CD1c-positive myeloid dendritic cell (primary cell): Measurements from ENCODE around the gene NPC1.
A peak's percentile ranks its signal among the peaks of the same experiment; 100 is the strongest.

Experiments used
- DNase-seq: peaks from one replicate; pipeline ENCODE4 v3.0.0-alpha.2; 2016; ENCODE audit errors: extremely low spot score

Gene NPC1

DNA sequence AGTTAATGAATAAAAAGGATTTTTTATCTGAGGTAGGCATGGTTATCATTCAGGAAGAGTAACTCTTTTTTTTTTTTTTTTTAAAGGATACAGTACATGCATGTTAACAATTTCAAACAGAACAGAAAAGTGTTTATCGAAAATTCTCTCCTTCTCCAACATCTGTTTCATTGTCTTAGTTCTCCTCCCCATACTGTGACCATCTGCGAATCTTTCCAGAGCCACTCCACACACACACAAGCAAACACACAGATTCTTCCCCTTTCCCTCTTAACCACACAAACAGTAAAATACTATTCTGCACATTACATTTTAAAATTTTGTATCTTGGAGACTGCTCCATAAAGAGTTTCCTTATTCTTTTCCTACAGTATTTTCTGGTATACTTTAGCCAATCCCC, 38.0 kb downstream of the NPC1 start:
- DNase-seq: no peak

- DNase-seq: no peak
Observed at GRCh38 chr18:23547846-23548245, 38.5 kb downstream of the NPC1 start.

DNA sequence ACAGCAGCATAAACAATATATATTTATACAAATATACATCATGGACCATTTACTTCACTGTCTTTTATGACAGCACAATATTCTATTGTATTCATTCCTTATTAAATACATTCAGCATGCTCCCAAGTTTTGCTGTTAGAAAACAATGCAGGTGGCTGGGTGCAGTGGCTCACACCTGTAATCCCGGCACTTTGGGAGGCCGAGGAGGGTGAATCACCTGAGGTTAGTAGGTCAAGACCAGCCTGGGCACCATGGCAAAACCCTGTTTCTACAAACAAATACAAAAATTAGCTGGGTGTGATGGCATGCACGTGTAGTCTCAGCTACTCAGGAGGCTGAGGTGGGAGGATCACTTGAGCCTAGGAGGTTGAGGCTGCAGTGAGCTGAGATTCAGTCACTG, 39.0 kb downstream of the NPC1 start:
- no peak for DNase-seq

- no peak for DNase-seq
Observed at GRCh38 chr18:23545247-23545789, 41.0 kb downstream of the NPC1 start.

DNA sequence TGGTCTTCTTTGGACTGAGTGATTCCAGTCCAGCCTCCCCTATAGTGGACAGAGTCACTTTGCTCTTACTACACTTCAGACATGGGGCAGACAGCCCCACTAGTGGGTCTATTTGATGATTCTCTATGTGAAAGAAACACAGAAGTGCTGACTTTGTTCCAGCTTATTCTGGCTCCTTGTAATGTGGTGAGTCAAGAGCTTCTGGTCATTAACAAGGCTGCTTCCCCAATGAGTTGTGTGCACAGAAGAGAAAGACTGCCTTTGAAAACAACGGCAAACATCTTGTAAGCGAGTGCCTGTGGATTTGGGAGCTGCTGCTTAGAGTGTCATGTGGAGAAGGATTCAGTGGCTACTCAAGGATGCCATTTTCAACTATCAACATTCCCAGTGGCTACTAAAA, 43.8 kb downstream of the NPC1 start:
- DNase-seq: peak; percentile 37

- no peak for DNase-seq
Observed at GRCh38 chr18:23541349-23542093, 44.8 kb downstream of the NPC1 start.

DNA sequence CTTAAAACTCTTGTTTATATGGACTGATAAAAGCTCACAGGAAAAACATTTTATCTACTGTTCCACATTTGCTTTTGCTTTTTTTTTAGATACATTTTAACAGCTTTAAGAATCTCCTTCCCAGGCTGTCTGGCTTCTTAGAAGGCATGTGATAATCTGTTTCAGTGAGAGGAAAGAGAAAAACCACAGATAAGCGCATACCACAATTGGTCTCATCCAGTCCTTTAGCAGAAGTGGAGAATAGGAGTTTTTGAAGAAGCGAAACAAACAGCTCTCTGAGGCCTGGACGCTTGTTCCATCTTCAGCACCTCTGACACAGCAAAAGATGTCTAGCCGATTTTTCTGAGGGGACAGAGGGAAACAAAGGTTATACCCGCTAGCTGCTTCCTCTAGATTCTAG, 45.4 kb downstream of the NPC1 start:
- DNase-seq: peak; percentile 87

DNA sequence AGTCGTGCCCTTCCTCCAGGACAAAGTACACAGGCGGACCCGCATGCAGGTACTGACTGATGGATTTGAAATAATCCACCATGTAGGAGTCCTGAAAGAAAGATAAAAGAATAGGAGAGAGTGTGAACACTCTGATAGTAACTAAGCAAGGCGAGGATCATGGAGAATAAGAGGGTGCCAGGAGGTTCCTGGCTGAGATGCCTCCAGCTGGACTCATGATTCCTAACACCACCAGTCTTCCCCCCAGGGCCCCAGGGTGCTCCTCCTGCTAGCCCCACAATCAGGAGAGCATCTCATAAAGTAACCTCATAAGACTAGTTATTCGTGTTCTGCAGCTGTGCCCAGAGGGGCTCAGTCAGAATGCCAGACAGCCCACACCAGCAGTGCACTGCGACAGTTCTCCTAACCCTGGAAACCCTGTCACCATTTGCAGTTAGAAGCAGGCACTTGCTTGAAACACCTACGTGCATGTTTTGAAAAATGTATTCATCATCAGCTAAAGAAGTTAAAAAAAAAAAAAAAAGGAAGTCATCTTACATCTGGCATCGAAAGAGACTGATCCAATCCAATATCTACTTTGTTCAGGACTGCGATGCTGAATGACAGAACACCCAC, 46.3 kb downstream of the NPC1 start:
- DNase-seq: peak; percentile 76

DNA sequence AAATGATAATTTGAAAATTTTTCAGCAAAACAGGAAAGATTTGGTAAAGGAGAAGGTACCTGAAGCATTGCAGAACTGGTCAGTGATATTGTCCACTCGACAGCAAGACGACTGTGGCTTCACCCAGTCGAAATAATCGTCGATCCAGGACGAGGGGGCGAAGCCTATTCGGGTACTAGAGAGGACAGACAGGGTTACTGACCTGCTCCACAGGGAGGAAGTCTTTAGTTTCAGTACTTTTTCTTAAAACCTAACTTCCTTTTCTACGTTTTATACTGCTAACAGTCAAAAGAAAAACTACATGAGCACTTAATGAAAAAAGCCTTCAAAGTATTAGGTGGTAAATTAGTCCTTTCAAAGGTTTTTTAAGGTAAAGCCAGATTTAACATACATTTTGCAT, 47.0 kb downstream of the NPC1 start:
- DNase-seq: peak; percentile 71

- no peak for DNase-seq
Observed at GRCh38 chr18:23538870-23539269, 47.4 kb downstream of the NPC1 start.

GRCh38 chr18:23538001-23538400, 48.3 kb downstream of the NPC1 start:
- no peak for DNase-seq

- no peak for DNase-seq
Observed at GRCh38 chr18:23537274-23537673, 49.0 kb downstream of the NPC1 start.

DNA sequence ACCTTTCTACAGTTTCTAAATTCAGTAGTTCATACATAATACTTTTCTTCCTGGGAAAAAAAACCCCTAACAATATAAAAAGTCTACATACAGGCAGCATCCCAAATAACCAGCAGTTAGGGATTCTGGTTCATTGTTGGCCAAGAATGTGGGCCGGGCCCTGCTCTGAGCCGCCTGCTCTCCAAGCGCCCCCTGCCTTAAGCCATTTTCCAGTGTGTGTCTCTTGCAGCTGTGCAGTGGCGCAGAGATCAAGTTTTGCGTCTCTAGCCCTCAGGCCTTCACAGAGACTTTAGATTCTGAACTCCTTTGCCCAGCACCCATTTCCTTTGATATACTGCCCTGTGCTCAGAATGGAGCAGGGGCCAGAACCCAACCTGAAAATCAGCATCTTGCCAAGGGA, 50.1 kb downstream of the NPC1 start:
- no peak for DNase-seq

DNA sequence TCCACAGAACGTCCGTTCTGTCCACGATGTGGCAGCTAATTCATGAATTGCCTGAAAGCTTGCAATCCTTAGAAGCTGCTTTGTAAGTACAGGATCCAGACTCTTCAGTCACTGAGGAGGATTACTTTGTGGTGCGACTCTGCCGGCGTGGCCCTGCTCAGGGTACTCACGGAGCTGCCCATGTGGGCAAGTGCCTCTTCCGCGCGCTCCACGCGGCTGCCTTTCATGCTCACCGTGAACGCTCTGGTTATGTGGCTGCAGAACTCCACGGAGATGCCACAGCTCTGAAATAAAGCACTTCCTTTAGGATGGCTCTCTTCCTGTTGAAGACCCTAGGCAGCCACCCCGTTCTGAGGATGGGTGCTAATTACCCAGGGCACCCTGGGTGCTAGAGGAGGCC, 52.0 kb downstream of the NPC1 start:
- no peak for DNase-seq

DNA sequence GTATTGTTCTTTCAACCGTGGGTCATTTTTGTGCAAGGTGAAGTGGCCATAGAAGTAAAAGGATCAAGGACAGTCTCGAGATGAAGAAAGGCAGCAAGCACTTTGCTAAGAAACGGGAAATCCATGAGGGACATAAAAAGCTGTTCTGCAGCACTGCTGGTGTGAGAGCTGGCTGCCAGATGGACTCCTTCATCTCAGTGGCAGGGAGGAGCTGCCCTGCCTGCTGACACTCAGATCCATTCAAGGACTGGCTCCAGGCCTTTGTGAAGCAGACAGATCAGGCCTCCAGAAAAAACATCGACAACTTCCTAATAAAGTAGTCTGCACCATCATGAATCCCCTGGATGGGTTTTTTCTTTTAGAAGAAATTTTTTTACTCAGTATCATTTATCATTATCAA, 53.5 kb downstream of the NPC1 start:
- DNase-seq: no peak

DNA sequence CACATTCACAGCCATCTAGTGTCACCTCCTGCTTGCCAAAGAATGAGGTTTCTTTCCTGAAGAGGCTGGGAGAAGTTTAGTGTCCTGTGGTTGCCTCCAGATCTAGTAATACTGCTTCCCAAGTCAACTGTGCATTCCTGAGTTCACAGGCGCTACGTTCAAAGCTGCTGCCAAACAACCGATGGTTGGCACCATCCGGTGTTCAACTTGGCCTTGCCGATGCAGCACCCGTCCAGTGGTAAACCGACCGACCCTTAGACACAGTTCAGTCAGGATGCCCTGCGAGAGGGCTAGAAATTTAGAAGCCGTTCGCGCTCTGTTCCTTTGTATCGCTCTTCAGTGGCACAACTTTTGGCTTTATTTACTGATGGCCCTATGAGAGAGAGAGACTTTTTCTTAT, 54.4 kb downstream of the NPC1 start:
- DNase-seq: no peak

DNA sequence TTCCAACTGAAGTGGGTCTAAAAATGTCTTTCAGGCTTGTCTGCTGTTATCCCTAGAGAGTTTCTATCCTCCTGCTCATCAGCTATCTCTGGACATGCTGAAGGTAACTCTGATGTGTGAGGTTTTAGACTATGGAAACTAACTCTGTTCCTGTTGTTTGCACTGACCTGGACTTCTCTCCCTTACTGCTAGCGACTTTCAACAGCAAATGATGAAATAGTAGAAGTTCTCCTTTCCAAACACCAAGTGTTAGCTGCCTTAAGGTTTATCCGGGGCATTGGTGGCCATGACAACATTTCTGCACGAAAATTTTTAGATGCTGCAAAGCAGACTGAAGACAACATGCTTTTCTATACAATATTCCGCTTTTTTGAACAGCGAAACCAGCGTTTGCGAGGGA, 56.1 kb downstream of the NPC1 start:
- DNase-seq: peak; percentile 80

- DNase-seq: peak; percentile 72
Observed at GRCh38 chr18:23529604-23530003, 56.7 kb downstream of the NPC1 start.

DNA sequence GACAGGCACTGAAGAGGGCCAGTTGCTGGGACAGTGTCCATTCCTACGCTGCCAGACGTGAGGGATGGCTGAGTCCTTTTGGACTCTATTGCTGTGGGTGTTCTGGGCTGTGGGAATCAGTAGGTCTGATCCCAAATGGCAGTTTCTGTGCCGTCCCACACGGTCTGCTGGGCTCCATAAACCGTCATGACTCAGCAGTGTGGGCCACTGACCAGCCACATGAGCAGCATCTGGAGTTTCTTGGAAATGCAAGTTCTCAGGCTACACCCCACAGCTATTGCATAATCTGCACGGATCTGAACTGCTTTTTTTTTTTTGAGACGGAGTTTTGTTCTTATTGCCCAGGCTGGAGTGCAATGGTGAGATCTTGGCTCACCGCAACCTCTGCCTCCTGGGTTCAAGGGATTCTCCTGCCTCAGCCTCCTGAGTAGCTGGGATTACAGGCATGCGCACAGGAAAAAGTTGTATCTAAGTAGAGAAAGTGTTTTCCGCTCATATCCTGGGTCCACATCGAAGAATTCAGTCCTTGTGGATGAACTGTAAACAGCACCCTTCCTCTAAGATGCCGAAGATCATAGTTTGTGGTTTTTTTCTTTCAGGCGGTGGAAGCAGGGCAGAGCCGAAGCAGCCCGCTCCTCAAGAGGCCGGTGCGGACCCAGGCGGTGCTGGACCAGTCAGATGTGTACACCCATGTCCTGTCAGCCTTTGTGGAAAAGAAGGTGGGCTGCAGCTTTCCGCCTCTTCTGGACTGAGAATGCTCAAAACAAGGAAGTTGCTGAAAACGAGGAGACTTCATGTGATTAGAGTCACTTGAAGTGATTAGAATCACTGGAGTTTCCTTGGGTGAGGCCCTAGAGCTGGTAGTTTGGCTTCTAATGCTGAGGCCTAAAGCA, 57.5 kb downstream of the NPC1 start:
- DNase-seq: peak; percentile 93

DNA sequence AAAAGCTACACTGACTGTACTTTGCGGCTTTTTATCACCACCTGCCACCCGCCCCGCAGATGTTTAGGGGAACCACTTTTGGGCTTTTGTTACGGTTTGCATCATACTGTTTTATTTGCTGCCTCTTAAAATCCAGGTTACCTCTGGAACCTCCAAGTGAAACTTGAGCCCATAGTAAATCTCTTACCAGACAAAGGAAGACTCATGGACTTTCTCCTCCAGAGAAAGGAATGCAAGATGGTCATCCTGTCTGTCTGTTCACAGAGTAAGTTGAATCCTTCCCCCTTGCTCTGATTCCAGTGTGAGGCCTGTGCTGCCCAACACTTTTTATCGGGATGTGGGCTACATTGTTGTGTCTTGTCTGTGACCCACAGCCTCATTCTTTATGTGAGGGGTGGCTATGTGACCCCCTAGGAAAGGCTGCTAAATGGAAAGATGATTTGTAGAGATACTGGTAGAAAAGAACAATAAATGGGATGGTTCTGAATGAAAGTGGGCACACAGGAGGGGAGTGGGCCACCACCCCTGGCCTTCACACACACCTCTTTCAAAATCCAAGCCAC, 59.7 kb downstream of the NPC1 start:
- DNase-seq: no peak

GRCh38 chr18:23524213-23524707, 62.0 kb downstream of the NPC1 start:
- DNase-seq: no peak
